Epithelial cell of esophagus (primary cell): ENCODE results near the gene OTX1.

Experiments used
- DNase-seq: peaks from one replicate; pipeline ENCODE4 v3.0.0; 2010; ENCODE audit warnings: low read depth
- H3K4me3 ChIP-seq: 2 replicates; pipeline ENCODE4 v1.5.1; 2011; ENCODE audit warnings: mild to moderate bottlenecking, low read length, control low read depth
- TF ChIP-seq, protein P1 (sequence below): IDR thresholded peaks from 2 replicates; pipeline ENCODE4 v1.5.1; 2011; ENCODE audit warnings: low read depth, mild to moderate bottlenecking, low read length, control low read depth, inconsistent platforms; ENCODE audit not compliant: insufficient read depth; ENCODE audit errors: missing control alignments

Gene OTX1

DNA sequence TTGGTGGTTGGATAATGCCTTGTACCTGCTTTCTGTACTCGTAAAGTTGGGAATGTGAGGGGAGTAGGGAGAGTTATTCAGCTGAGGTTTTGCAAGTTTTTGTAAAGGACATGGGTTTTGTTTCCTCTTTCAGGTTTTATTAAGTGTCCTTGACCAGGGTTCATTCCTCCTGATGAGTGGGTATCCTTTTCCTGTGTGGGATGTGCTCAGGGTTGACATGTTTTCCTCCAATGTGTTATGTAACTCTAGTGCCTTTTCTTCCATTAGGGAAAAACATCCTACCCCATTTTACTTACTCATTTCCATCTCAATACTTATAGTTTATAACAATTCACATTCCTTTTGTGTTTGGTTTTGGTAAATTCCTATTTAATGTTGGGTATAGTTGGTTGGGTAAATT lies 48.4 kb downstream of the OTX1 start:
- DNase-seq = no peak
- H3K4me3 ChIP-seq = no peak overlapping the region
- TF ChIP-seq, protein P1, sequence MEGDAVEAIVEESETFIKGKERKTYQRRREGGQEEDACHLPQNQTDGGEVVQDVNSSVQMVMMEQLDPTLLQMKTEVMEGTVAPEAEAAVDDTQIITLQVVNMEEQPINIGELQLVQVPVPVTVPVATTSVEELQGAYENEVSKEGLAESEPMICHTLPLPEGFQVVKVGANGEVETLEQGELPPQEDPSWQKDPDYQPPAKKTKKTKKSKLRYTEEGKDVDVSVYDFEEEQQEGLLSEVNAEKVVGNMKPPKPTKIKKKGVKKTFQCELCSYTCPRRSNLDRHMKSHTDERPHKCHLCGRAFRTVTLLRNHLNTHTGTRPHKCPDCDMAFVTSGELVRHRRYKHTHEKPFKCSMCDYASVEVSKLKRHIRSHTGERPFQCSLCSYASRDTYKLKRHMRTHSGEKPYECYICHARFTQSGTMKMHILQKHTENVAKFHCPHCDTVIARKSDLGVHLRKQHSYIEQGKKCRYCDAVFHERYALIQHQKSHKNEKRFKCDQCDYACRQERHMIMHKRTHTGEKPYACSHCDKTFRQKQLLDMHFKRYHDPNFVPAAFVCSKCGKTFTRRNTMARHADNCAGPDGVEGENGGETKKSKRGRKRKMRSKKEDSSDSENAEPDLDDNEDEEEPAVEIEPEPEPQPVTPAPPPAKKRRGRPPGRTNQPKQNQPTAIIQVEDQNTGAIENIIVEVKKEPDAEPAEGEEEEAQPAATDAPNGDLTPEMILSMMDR = no peak

DNA sequence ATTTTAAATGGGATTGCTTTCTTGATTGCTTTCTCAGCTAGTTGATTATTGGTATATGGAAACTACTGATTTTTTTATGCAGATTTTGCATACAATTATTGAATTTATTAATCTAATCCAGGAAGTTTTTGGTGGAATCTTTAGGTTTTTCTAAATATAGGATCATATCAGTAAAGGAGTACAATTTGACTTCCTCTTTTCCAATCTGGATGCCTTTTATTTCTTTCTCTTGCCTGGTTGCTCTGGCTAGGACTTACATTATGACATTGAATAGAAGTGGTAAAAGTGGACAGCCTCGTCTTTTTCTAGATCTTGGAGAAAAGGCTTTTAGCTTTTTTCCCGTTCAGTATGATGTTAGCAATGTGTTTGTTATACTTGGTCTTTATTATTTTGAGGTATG lies 51.3 kb downstream of the OTX1 start:
- DNase-seq = no peak
- TF ChIP-seq, protein P1 = no peak
- H3K4me3 ChIP-seq = no peak overlapping the region

DNA sequence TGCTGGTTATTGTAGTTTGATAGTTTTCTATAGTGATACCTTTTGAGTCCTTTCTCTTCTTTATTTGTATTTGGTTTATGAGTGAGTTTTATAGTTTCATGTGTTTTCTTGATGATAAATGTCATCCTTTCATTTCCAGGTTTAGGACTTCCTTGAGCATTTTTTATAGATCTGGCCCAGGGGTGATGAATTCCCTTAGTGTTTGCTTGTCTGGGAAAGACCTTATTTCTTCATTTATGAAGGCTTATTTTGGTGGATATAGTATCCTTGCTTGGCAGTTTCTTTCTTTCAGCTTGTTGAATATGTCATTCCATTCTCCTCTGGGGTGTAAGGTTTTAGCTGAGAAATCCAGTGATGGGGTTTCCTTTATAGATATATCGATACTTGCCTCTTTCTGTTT lies 53.9 kb downstream of the OTX1 start:
- TF ChIP-seq, protein P1 = no peak
- H3K4me3 ChIP-seq = no peak overlapping the region
- DNase-seq = no peak
